Transverse colon (tissue), 4 donors: ENCODE measurements around the gene RNPS1. TPM values are rescaled to one million over a fixed set of nuclear protein-coding genes. Genes with fewer than 3 reads are reported as not detected.

Source experiments
- small RNA-seq, 4 donors: library from RNA; depleted of rRNA; stranded (forward); fragments of <200 nt; gene quantifications; one replicate each; pipeline ENCODE3, GENCODE V24; 2016
- total RNA-seq, 4 donors: library from RNA; depleted of rRNA; stranded (reverse); fragments of >200 nt; gene quantifications; one replicate each; pipeline ENCODE4 v1.1.0, GENCODE V29; 2016

The RNPS1 gene
- total RNA-seq, 4 donors from 2014 or later: 110 to 153 (median 126) TPM

Small RNA genes lying within 50 kb of the gene (small RNA-seq; reads per million reads assigned to genes)
- gene MIR3677 (0 reads per million in 4 donors), gene MIR4717 (0 reads per million in 4 donors)

Other genes starting within 250 kb of the RNPS1 start
- gene NPW, start 248.3 kb downstream of the RNPS1 start, total RNA-seq: under 1 TPM in 1 of 4 donors, not detected in 3; 0.41 TPM
- 10 to 100 TPM in 3 of 4 donors, 1 to 10 TPM in 1; 3.7 to 61.9 (median 29.8) TPM for gene NHERF2, start 241.2 kb downstream of the RNPS1 start, total RNA-seq
- 10 to 100 TPM; 12.7 to 32.9 (median 23.2) TPM for gene NTHL1, start 220.3 kb downstream of the RNPS1 start, total RNA-seq
- 100 to 1,000 TPM in 2 of 4 donors, 10 to 100 TPM in 2; 88.3 to 206 (median 127) TPM for gene TSC2, start 220.1 kb downstream of the RNPS1 start, total RNA-seq
- gene PKD1, start 132.2 kb downstream of the RNPS1 start, total RNA-seq: 1,000 to 10,000 TPM in 1 of 4 donors, 100 to 1,000 TPM in 3; 131 to 1,015 (median 289) TPM
- 10 to 100 TPM in 3 of 4 donors, 1 to 10 TPM in 1; 8.3 to 28.4 (median 14.2) TPM for gene RAB26, start 119.5 kb downstream of the RNPS1 start, total RNA-seq
- 10 to 100 TPM; 43.4 to 80.4 (median 63.0) TPM for gene TRAF7, start 112.3 kb downstream of the RNPS1 start, total RNA-seq
- gene CASKIN1, start 71.5 kb downstream of the RNPS1 start, total RNA-seq: under 1 TPM in 2 of 4 donors, not detected in 2; under 0.01 to 0.14 TPM
- 10 to 100 TPM; 50.8 to 81.8 (median 73.1) TPM for gene MLST8, start 62.7 kb downstream of the RNPS1 start, total RNA-seq
- gene BRICD5, start 57.3 kb downstream of the RNPS1 start, total RNA-seq: 10 to 100 TPM in 2 of 4 donors, 1 to 10 TPM in 2; 5.7 to 29.9 (median 11.7) TPM
- 10 to 100 TPM; 18.0 to 49.0 (median 29.5) TPM for gene PGP, start 53.3 kb downstream of the RNPS1 start, total RNA-seq
- gene E4F1, start 44.5 kb downstream of the RNPS1 start, total RNA-seq: 100 to 1,000 TPM in 1 of 4 donors, 10 to 100 TPM in 3; 36.5 to 124 (median 53.6) TPM
- 1 to 10 TPM in 1 of 4 donors, under 1 TPM in 2, not detected in 1; 0.55 to 3.0 (median 0.64) TPM for gene DNASE1L2, start 31.7 kb downstream of the RNPS1 start, total RNA-seq
- 100 to 1,000 TPM in 2 of 4 donors, 10 to 100 TPM in 2; 24.5 to 218 (median 100) TPM for gene ECI1, start 16.5 kb downstream of the RNPS1 start, total RNA-seq
- 1 to 10 TPM; 3.4 to 8.6 (median 3.7) TPM for gene ABCA3, start 72.6 kb upstream of the RNPS1 start, total RNA-seq
- 10 to 100 TPM in 1 of 4 donors, 1 to 10 TPM in 2, under 1 TPM in 1; 0.75 to 24.9 (median 2.3) TPM for gene CCNF, start 161.3 kb upstream of the RNPS1 start, total RNA-seq
- 1 to 10 TPM in 2 of 4 donors, not detected in 2; 1.4 to 2.3 TPM for gene TEDC2, start 192.0 kb upstream of the RNPS1 start, total RNA-seq
- gene NTN3, start 203.2 kb upstream of the RNPS1 start, total RNA-seq: not detected
- gene TBC1D24, start 207.0 kb upstream of the RNPS1 start, total RNA-seq: 10 to 100 TPM in 2 of 4 donors, 1 to 10 TPM in 2; 8.3 to 19.3 (median 11.6) TPM
- gene ATP6V0C, start 245.8 kb upstream of the RNPS1 start, total RNA-seq: 100 to 1,000 TPM; 101 to 237 (median 135) TPM